BJ (cell line): Measurements from ENCODE around the gene ANAPC2. TPM values are rescaled to one million over a fixed set of nuclear protein-coding genes. Genes with fewer than 3 reads are reported as not detected.

Experiments used
- CTCF ChIA-PET: fragments of 350-600 bp; formaldehyde crosslinking; extraction: SDS; loops from one replicate; lab custom pipeline; 2021; ENCODE audit warnings: antibody characterized with exemption, inconsistent platforms; lab: Yijun Ruan, JAX
- POLR2A ChIA-PET: fragments of 300-600 bp; sonication (Branson Sonifier 250); formaldehyde crosslinking; extraction: SDS; loops from one replicate; lab custom pipeline; 2021; ENCODE audit warnings: antibody characterized with exemption; lab: Charles Lee
- DNase-seq: peaks from one replicate; pipeline ENCODE4 v3.0.0-alpha.2; 2011; ENCODE audit warnings: low read depth
- H3K27me3 ChIP-seq: 2 replicates; pipeline ENCODE4 v1.6.0; 2011; ENCODE audit warnings: low read length; ENCODE audit not compliant: control insufficient read depth, insufficient read depth
- H3K36me3 ChIP-seq: 2 replicates; pipeline ENCODE4 v1.5.1; 2011; ENCODE audit warnings: low read length; ENCODE audit not compliant: control insufficient read depth, insufficient read depth
- H3K4me3 ChIP-seq: 2 replicates; pipeline ENCODE4 v1.5.1; 2011; ENCODE audit warnings: low read depth, mild to moderate bottlenecking, control low read depth, low read length
- CTCF ChIP-seq: IDR thresholded peaks from 2 replicates; pipeline ENCODE4 v1.5.1; 2011; ENCODE audit warnings: low read depth, mild to moderate bottlenecking, control low read depth, inconsistent platforms, low read length, moderate library complexity; ENCODE audit not compliant: insufficient read depth
- polyA plus RNA-seq: library from polyadenylated mRNA; depleted of rRNA; stranded (reverse); fragments of >200 nt; gene quantifications from 2 replicates; pipeline ENCODE4 v1.2.3, GENCODE V29; 2011

Gene ANAPC2
- polyA plus RNA-seq, 1 experiment = 25.5 TPM

DNA sequence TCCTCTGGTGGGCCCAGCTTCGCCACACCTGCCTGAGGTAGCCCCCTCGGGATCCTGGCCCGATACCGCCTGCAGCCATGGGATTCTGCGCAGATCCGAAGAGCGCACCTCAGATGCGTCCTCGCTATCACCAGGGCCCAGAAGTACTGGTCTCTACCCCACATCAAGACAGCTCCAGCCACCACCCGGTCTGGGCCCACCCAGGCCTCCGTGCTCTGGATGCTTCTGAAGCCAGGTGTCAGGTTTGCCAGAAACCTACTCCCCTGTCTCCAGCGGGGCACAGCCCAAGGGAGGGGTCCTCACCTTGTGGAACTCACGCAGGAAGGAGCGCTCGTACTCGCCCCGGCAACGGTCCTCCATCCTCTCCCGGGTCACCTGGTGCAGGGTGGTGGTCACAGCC lies 2.4 kb downstream of the ANAPC2 start:
- Histone ChIP-seq H3K4me3 (no peak overlapping the region), H3K27me3 (no peaks in the 10 kb centered on the region), H3K36me3 (peaks cover 41% of the 10 kb centered on the region)
- ChIA-PET CTCF (no interaction called here), POLR2A (no interaction called here)
- no peak for TF ChIP-seq CTCF
- no peak for DNase-seq

DNA sequence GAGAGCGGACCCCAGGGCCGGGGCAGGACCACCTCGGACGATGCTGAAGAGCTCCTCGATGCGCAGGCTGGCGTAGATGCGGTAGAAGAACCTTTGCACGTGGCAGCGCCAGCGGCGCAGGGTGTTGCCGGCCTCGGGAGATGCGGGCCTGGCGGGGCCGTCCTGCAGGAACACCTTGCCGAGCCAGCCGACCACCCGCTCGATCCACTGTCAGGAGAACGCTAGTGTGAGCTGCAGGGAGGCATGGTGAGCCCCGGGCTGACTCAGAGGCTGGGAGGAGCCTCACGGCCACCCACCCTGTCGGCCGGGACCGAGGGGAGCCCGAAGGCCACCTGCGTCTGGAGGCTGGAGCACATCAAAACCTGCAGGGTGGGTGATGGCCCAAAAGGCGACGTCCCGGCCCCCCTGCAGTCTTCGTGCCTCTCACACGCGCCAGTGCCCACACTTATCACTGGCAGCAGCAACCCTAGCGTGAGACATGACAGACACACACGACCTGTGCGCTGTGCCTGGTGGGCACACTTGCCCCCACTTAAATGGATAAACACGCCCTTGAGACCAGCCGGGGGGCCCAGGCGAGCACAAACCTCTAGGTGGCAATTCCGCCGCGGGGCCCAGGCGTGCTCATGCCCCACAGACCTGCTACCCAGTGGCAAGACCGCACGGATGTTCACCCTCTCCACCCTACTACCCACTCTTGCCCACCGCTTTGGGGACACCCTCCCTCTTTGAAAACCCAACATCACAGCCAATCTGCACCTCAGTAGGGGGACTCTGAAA lies 3.3 kb downstream of the ANAPC2 start:
- ChIA-PET CTCF (interaction anchor here (1.4 kb wide), 1 partner anchor 9 kb away, joined by 3 read pairs; no protein-coding TSS in a partner anchor), POLR2A (no interaction called here)
- Histone ChIP-seq H3K4me3 (no peak overlapping the region), H3K27me3 (no peaks in the 10 kb centered on the region), H3K36me3 (peaks cover 36% of the 10 kb centered on the region)
- DNase-seq = no peak
- TF ChIP-seq CTCF = no peak

DNA sequence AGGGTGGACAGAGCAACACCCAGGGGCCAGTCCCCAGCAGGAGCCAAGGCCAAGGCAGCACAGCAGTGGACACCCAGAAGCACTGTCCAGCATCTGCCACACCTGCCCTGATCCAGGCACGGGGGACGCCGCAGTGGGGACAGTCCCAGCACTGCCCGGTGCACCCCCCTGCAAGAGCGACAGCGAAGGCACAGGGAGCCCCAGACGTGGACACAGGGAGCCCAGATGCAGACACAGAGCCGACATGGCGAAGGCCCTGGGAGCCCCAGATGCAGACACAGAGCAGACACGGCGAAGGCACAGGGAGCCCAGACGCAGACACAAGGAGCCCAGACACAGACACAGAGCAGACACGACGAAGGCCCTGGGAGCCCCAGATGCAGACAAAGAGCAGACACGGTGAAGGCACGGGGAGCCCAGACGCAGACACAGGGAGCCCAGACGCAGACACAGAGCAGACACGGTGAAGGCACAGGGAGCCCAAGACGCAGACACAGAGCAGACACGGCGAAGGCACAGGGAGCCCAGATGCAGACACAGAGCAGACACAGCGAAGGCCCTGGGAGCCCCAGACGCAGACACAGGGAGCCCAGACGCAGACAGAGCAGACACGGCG lies 4.3 kb downstream of the ANAPC2 start:
- Histone ChIP-seq H3K36me3 (peaks cover 33% of the 10 kb centered on the region), H3K4me3 (no peak overlapping the region), H3K27me3 (no peaks in the 10 kb centered on the region)
- DNase-seq = no peak
- ChIA-PET CTCF (interaction anchor here (1.4 kb wide), 1 partner anchor 8 kb away, joined by 3 read pairs; no protein-coding TSS in a partner anchor), POLR2A (interaction anchor here (0.5 kb wide), 1 partner anchor 39 kb away, joined by 6 read pairs; no protein-coding TSS in a partner anchor)
- no peak for TF ChIP-seq CTCF

GRCh38 chr9:137182836-137183235 lies 5.5 kb downstream of the ANAPC2 start:
- Histone ChIP-seq H3K4me3 (no peak overlapping the region), H3K27me3 (no peaks in the 10 kb centered on the region), H3K36me3 (peaks cover 38% of the 10 kb centered on the region)
- no peak for TF ChIP-seq CTCF
- POLR2A ChIA-PET = no interaction called here
- no peak for DNase-seq
- CTCF ChIA-PET = interaction anchor here (0.5 kb wide), 1 partner anchor 394 kb away, joined by 3 read pairs; no protein-coding TSS in a partner anchor

- POLR2A ChIA-PET = no interaction called here
- Histone ChIP-seq H3K27me3 (no peaks in the 10 kb centered on the region), H3K4me3 (no peak overlapping the region), H3K36me3 (peaks cover 36% of the 10 kb centered on the region)
- no peak for DNase-seq
- TF ChIP-seq CTCF = no peak
- CTCF ChIA-PET = interaction anchor here (1.1 kb wide), 1 partner anchor 45 kb away, joined by 4 read pairs; the partner anchor contains the start of gene RNF224
Observed at GRCh38 chr9:137181680-137182079, 6.7 kb downstream of the ANAPC2 start.
